H4 (cell line): ENCODE data around the gene PHACTR4. TPM values are rescaled to one million over a fixed set of nuclear protein-coding genes. Genes with fewer than 3 reads are reported as not detected.
"Not testable (repeated sequence)": the region's sequence is repeated elsewhere in the genome, so short reads cannot be mapped to it uniquely, and the experiment has no call there.

Experiments used
- DNase-seq: peaks from one replicate; pipeline ENCODE4 v3.0.0-alpha.2; 2015; ENCODE audit warnings: low spot score
- total RNA-seq: library from RNA; depleted of rRNA; stranded (reverse); fragments of >200 nt; shearing (Covaris generic); gene quantifications from 2 replicates; pipeline ENCODE4 v1.2.3, GENCODE V29; 2014; rRNA removed

PHACTR4 gene
- total RNA-seq, 1 experiment from 2014 or later: 15.5 TPM

DNA sequence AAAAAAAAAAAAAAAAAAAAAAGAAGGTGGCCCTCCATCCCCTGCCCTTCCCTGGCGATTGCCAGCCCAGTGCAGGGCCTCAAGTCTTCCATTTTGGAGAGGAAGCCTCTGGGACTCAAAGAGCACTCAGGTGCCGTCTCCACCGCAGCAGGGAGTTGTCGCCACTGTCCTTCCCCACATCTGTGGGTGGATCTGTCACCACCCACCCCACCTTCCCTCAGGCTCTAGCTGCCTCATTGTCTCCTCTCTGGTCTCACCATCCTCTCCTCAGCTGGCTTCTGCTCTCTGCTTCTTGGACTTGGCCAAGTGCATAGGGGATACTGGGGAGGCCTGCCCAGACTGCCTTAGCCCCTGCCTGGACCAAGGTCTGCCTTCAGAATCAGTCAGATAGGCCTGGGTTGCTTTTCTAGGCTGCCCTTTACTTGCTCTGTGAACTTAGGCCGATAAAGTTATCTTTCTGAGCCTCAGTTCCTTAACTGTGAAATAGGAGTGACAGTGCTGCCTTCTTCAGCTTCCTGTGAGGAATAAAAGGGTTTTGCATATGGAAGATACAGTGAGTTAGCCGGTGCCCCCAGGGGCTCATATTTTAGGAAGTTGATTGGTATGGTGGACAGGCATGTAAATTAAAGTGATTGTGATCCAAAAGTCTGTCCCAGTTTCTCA is 152.1 kb downstream of the PHACTR4 start:
- DNase-seq: no peak

DNA sequence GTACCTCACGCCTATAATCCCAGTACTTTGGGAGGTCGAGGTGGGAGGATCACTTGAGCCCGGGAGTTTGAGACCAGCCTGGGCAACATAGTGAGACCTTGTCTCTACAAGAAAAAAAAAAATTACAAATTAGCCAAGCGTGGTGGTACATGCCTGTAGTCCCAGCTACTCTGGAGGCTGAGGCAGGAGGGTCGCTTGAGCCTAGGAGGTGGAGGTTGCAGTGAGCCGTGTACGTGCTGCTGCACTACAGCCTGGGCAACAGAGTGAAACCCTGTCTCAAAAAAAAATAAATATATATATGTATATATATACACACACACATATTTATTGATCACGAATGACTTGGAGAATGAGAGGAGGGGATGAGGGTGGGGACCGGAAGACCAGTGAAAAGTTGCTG is 153.0 kb downstream of the PHACTR4 start:
- DNase-seq: not testable (repeated sequence)

GRCh38 chr1:28525002-28525642 is 155.6 kb downstream of the PHACTR4 start:
- DNase-seq: not testable (repeated sequence)

DNA sequence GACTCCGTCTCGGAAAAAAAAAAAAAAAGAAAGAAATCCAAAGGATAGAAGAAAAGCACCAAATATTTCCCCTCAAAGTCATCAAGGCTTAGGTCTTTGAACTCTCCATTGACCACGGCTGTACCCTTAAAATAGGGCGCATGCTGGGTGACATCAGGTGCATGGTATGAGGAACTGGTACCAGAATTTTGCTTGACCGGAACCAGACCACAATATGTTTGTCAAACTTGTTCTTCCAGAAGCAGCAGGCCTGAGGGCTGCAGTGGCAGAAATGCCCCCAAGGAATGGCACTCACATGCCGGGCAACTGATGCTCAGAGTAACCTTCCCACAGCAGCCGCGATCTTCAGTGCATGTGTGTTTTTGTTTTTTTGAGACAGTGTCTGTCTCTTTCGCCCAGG is 157.3 kb downstream of the PHACTR4 start:
- DNase-seq: no peak

- no peak for DNase-seq
These were observed 160.9 kb downstream of the PHACTR4 start for GRCh38 chr1:28530456-28530855.

- no peak for DNase-seq
These were observed 165.1 kb downstream of the PHACTR4 start for GRCh38 chr1:28534671-28535070.

DNA sequence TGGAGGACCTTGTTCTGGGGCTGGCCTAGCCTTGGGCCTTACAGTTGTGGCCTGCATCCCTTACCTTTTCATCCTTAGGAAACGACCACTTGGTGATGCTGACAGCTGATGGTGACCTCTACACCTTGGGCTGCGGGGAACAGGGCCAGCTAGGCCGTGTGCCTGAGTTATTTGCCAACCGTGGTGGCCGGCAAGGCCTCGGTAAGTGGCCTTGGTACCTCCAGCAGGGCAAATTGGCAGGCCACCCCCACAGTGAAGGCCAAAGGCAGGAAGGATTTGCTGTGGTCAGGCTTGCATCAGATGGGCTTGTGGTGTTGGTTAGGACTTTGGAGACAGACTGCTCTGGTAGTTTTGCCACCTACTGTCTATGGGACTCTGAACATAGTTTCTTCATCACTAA is 165.6 kb downstream of the PHACTR4 start:
- DNase-seq: no peak

GRCh38 chr1:28537457-28538199 is 168.1 kb downstream of the PHACTR4 start:
- no peak for DNase-seq

DNA sequence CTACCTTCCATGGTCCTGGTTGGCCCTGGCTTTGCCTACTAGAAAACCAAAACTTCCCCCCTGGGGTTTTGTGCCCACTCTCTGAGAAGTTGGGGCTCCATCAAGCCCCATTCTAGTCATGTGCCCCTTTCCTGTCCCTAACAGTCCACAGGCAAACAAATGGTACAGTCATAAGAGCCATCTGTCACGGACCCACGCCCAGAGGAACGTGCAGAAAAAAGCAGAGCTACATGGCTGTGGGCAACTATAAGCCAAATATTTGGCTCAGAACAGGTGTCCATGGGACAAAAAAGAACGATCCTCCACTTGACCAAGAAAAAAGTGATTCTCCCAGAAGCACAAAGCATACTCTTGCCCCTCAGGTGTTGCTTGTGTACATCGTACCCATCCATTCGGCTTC is 168.7 kb downstream of the PHACTR4 start:
- no peak for DNase-seq

GRCh38 chr1:28540651-28541050 is 171.1 kb downstream of the PHACTR4 start:
- no peak for DNase-seq

GRCh38 chr1:28541414-28542015 is 172.0 kb downstream of the PHACTR4 start:
- not testable (repeated sequence) for DNase-seq

DNA sequence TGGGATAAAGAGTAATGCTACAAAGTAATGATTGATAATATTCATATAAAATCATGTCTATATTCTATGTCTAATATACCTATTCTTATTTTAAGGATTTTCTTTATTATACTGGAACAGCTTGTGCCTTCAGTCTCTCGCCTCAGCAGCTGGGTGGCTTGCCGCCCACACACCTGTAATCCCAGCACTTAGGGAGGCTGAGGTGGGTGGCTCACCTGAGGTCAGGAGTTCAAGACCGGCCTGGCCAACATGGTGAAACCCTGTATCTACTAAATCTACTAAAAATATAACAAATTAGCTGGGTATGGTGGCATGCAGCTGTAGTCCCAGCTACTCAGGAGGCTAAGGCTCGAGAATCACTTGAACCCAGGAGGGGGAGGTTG is 175.7 kb downstream of the PHACTR4 start:
- no peak for DNase-seq

DNA sequence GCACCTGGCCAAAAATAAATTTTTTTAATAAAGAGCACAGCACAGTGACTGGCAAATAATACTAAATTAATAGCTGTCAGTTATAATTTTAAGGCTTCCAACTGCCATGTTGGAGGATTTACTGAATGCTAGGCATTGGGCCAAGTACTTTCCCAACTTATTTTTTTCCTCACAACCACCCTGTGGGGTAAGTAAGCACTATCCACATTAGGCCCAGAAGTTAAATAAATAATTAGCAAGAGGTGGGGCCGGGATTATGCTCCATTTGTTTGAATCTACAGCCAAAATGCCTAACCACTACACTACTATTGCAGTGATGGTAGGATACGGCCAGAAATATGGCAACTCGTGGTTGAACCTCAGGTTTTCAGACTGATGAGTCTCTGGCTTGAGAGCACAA is 178.8 kb downstream of the PHACTR4 start:
- DNase-seq: no peak

Other genes with a start within 250 kb of the PHACTR4 start
- 0.04 TPM in 1 of 2 replicates, not detected in the other for gene PTAFR, start 193.1 kb upstream of the PHACTR4 start, total RNA-seq
- 118 and 119 TPM in 2 replicates for gene DNAJC8, start 136.7 kb upstream of the PHACTR4 start, total RNA-seq
- 297 and 318 TPM in 2 replicates for gene ATP5IF1, start 133.6 kb upstream of the PHACTR4 start, total RNA-seq
- gene SESN2, start 110.2 kb upstream of the PHACTR4 start, total RNA-seq: 11.8 and 13.6 TPM in 2 replicates
- gene MED18, start 40.7 kb upstream of the PHACTR4 start, total RNA-seq: 14.9 and 20.7 TPM in 2 replicates
- 63.2 and 65.6 TPM in 2 replicates for gene RCC1, start 136.3 kb downstream of the PHACTR4 start, total RNA-seq
- gene TRNAU1AP, start 183.3 kb downstream of the PHACTR4 start, total RNA-seq: 25.6 and 25.8 TPM in 2 replicates
- not detected in 2 replicates for gene RAB42, start 222.5 kb downstream of the PHACTR4 start, total RNA-seq